Ovary (tissue), 3 donors: ENCODE measurements around the gene SHC3.

Source experiments
- CTCF ChIP-seq, 3 donors: fragments of 450-650 bp in 2 of 3; fragments of 200-600 bp in 1 of 3; IDR thresholded peaks; one replicate each; pipeline versions ENCODE4 v1.5.1 to v1.8.0; 2016 to 2022; ENCODE audit warnings: antibody characterized with exemption in 3 of 3, mild to moderate bottlenecking in 1 of 3
- EP300 ChIP-seq: sonication (generic); formaldehyde crosslinking; IDR thresholded peaks from one replicate; pipeline ENCODE4 v1.6.1; 2017; ENCODE audit warnings: antibody characterized with exemption
- POLR2A ChIP-seq: fragments of 450-650 bp; IDR thresholded peaks from one replicate; pipeline ENCODE4 v1.6.1; 2017; ENCODE audit warnings: antibody characterized with exemption, mild to moderate bottlenecking, moderate library complexity
- donor health status: DM: no; HTN: no; CAD: no.

GRCh38 chr9:89022001-89022759 lies 156.4 kb downstream of the SHC3 start:
- TF ChIP-seq POLR2A (no peak), CTCF (IDR thresholded peaks at IDR 0.05) (no peak), EP300 (no peak)
